Colonic mucosa (tissue), 4 donors: ENCODE measurements around the gene MIOS. TPM values are rescaled to one million over a fixed set of nuclear protein-coding genes. Genes with fewer than 3 reads are reported as not detected.

ENCODE experiments used
- DNase-seq: peaks from one replicate; pipeline ENCODE4 v3.0.0-alpha.2; 2020
- H3K27ac ChIP-seq: fragments of 200-600 bp; one replicate; pipeline ENCODE4 v1.8.0; 2021
- H3K27me3 ChIP-seq: fragments of 200-600 bp; one replicate; pipeline ENCODE4 v1.8.0; 2021
- H3K36me3 ChIP-seq: fragments of 200-600 bp; one replicate; pipeline ENCODE4 v1.8.0; 2021
- H3K4me1 ChIP-seq: fragments of 200-600 bp; one replicate; pipeline ENCODE4 v1.8.0; 2021; ENCODE audit warnings: mild to moderate bottlenecking
- H3K4me3 ChIP-seq: fragments of 200-600 bp; one replicate; pipeline ENCODE4 v1.8.0; 2021
- H3K9ac ChIP-seq, 2 donors: one replicate each; pipeline ENCODE4 v1.7.0; 2013; ENCODE audit warnings: control low read depth in 2 of 2, low read depth in 2 of 2, low read length in 2 of 2
- H3K9me3 ChIP-seq: fragments of 200-600 bp; one replicate; pipeline ENCODE4 v1.8.0; 2021
- CTCF ChIP-seq: fragments of 200-600 bp; IDR thresholded peaks from one replicate; pipeline ENCODE4 v1.8.0; 2022; ENCODE audit warnings: antibody characterized with exemption, mild to moderate bottlenecking
- intact Hi-C: fragments of 100-400 bp; cut with DNase I; formaldehyde crosslinking; loops from one replicate; pipeline ENCODE4 v1.14.1; 2022
- total RNA-seq, 2 donors: library from RNA; stranded (reverse); fragmentation: NEBNext Ultra II Directional in 1 of 2; extraction: Animal tissue kit (Norgen Biotek cat#: 25700) in 1 of 2; gene quantifications; one replicate each; pipeline ENCODE4 v1.2.1, GENCODE V29; 2021
- donor health status: healthy.
- donor health status: DM: no; HTN: no; CAD: no.
- donor health status: DM: no; HTN: no; CAD: no.

Gene MIOS
- total RNA-seq, 2 donors from 2014 or later: 23.7 to 26.8 TPM

GRCh38 chr7:7539711-7540110 lies 27.0 kb upstream of the MIOS start:
- Histone ChIP-seq H3K27me3 (no peaks in the 10 kb centered on the region), H3K4me1 (no peaks in the 10 kb centered on the region), H3K9ac (no peak overlapping the region), H3K4me3 (no peak overlapping the region), H3K9me3 (no peaks in the 10 kb centered on the region), H3K36me3 (no peaks in the 10 kb centered on the region), H3K27ac (no peak overlapping the region)
- intact Hi-C loops: loop anchor here (2.0 to 5.0 kb wide), 2 partner anchors 115 to 437 kb away; no protein-coding TSS in a partner anchor
- TF ChIP-seq CTCF: no peak
- DNase-seq: no peak

- H3K9ac ChIP-seq: no peak overlapping the region
- no peak for DNase-seq
- H3K9me3 ChIP-seq: no peaks in the 10 kb centered on the region
- H3K4me3 ChIP-seq: no peak overlapping the region
- H3K27ac ChIP-seq: no peak overlapping the region
- no peaks in the 10 kb centered on the region for H3K27me3 ChIP-seq
- no peaks in the 10 kb centered on the region for H3K4me1 ChIP-seq
- no peaks in the 10 kb centered on the region for H3K36me3 ChIP-seq
- no peak for TF ChIP-seq CTCF
- intact Hi-C loops: no loop called here
These were observed 24.3 kb upstream of the MIOS start for GRCh38 chr7:7542251-7542835.

GRCh38 chr7:7548407-7548806 lies 18.3 kb upstream of the MIOS start:
- no peaks in the 10 kb centered on the region for H3K9me3 ChIP-seq

DNA sequence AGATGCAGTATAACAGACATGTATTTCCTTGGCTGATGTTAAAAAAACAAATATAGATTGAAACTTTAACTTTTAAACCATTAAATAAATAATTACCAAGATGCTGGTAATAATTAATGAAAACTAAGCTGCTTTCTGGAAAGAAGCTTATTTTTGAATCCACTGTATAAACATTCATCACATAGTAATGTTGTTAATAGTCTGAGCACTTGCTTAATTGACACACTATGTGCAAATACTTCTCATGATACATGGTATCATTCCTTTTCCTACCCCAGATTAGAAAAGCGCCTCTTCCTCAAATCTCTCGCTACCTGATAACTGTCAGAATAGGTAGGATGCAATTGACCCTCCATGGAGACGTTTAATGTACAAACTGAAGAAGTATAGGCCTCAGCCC lies 16.0 kb upstream of the MIOS start:
- Histone ChIP-seq H3K4me1 (no peaks in the 10 kb centered on the region), H3K27me3 (no peaks in the 10 kb centered on the region), H3K9me3 (no peaks in the 10 kb centered on the region), H3K27ac (no peak overlapping the region), H3K4me3 (no peak overlapping the region), H3K9ac (no peak overlapping the region), H3K36me3 (no peaks in the 10 kb centered on the region)
- intact Hi-C loops: no loop called here
- DNase-seq: no peak
- TF ChIP-seq CTCF: no peak

More at GRCh38 chr7:7548407-7548806, 18.3 kb upstream of the MIOS start:
- H3K27ac ChIP-seq: no peak overlapping the region
- no peak overlapping the region for H3K9ac ChIP-seq
- no peak overlapping the region for H3K4me3 ChIP-seq
- no peak for DNase-seq
- H3K27me3 ChIP-seq: no peaks in the 10 kb centered on the region
- H3K4me1 ChIP-seq: no peaks in the 10 kb centered on the region
- no peaks in the 10 kb centered on the region for H3K36me3 ChIP-seq
- intact Hi-C loops: no loop called here
- TF ChIP-seq CTCF: no peak

DNA sequence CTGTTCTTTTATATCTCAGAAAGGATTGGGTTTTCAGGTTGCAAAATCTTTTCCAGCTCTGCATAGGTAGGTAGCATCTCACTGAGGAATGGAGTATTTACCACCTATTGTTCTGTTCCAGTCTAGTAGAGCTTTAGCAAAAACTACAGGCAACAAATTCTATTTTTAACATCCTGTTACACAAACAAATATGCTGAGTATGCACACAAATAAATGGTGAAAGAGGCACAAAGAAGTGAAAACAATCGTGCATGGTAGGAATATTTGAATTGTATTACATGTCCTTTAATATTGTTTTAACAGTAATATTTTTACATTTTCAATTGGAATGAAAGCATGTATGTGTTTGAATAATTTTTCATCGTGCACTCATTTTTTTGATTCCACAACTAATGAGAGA lies 14.5 kb upstream of the MIOS start:
- intact Hi-C loops: no loop called here
- no peaks in the 10 kb centered on the region for H3K9me3 ChIP-seq
- no peak overlapping the region for H3K4me3 ChIP-seq
- no peaks in the 10 kb centered on the region for H3K4me1 ChIP-seq
- H3K36me3 ChIP-seq: no peaks in the 10 kb centered on the region
- DNase-seq: no peak
- H3K9ac ChIP-seq: no peak overlapping the region
- TF ChIP-seq CTCF: no peak
- no peak overlapping the region for H3K27ac ChIP-seq
- no peaks in the 10 kb centered on the region for H3K27me3 ChIP-seq
